GM19240 (cell line): ENCODE measurements around the gene RFLNA.

Experiments
- DNase-seq: peaks from one replicate; pipeline ENCODE4 v3.0.0; 2011; ENCODE audit warnings: low spot score; ENCODE audit not compliant: insufficient read length

The RFLNA gene

DNA sequence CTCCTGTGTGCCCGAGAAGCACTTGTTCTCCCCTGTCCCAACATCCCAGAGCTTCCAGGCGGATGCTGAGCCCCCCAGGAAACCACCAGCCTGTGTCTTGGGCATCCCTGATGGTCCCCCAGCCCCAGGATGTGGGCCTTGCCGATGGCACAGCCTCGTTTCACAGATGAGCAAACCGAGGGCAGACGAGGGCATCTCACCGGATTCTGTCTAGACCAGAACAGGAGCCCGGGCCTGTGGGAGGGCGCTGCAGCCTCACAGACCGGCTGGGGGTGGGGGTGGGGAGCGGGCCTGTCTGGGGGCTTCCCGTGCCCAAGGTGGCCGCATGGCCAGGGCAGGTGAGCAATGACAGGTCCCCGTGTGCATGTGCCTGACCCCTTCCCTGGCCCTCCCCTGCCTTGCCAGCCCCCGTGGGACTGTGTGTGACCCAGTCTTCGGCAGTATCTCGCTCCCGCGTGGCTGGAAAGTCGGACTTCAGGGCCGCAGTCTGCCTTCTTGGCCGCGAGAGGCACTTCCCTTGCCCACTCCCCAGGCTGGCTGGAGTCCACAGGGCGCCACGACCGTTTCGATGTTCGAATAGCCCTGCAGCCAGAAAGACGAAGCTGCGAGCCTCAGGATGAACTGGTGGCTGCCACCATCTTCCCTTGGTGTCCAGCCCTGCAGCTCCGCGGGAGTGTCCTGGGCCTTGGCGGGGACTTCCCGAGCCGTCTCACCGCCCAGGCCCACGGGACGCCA is 8.9 kb downstream of the RFLNA start:
- no peak for DNase-seq

DNA sequence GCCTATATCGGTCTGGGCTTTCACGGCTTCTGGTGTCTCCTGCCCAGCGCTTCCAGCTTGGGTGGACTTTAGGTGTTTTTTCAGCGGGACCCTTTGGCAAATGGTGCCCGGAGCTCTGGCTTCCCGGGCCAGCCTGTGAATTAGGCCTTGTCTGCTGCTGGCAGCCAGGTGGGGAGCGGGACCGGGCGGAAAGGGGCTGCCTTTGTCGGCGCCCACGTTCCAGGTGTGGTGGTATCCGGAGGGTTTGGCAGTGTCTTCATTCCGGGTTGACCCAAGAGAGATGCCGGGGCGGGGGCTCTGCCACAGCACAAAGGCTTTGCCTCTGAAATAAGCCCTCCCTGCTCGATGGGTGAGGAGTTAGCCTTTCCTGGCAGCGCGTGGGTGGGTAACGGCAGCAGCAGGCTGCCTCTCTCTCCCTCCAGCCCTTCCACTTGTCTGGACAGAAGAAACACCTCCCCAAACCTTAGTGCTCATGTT is 9.5 kb downstream of the RFLNA start:
- no peak for DNase-seq

DNA sequence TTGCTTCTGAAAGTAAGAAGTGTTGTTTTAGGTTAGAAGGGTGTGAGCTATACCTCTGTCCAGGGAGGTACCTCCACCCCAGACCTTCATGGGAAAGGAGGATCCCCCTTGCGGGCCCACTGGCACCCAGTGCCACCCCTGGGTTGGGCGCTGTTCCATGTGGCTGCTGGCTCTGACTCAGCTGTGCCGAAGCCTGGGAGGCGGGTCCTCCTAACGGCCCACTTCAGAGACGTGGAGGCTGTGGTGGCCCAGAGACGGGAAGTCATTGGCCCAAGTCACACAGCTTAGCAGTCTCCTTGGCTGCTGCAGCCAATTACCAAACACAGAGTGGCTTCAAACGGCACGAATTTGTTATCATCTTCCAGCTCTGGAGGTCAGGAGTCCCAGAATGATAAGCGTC is 10.2 kb downstream of the RFLNA start:
- no peak for DNase-seq

DNA sequence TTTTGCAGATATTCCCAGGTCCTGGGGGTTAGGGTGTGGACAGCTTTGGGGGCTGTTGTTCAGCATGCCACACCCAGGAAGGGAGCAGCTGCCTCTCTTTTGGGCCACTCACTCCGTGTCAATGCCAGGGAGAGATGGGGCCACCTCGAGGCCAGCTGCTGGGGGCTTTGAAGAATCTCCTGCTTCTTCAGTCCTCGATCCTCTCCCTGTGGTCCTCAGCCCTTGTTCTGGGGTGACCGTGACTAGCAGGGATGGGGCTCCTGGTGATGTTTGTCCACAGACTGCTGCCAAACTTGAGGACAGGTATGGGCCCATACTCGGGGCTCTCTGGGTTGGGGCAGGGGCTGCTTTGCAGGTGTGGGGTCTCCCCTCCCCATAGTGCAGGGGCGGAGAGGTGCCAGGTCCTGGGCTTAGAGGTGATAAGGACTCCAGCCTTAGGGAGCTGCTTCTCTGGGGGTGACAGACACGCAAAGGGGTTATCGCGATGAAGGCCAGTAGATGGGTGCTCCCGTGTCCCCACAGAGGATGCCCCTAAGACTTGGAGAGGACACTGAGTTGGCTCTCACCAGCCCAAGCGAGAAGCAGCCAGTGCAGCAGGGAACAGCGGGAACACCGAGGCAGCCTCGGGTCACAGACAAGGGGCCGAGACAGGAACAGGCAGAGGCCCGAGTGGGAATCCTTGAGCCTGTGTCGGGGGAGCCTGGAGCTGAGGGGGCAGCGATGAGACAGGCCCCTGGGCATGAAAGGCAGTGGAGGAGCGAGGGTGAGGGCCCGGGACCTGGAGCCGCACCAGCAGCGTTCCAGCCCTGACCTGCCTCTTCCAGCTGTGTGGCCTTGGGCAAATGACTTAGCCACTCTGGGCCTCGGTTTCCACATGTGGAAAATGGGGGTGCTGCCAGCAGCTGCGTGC is 11.1 kb downstream of the RFLNA start:
- no peak for DNase-seq

DNA sequence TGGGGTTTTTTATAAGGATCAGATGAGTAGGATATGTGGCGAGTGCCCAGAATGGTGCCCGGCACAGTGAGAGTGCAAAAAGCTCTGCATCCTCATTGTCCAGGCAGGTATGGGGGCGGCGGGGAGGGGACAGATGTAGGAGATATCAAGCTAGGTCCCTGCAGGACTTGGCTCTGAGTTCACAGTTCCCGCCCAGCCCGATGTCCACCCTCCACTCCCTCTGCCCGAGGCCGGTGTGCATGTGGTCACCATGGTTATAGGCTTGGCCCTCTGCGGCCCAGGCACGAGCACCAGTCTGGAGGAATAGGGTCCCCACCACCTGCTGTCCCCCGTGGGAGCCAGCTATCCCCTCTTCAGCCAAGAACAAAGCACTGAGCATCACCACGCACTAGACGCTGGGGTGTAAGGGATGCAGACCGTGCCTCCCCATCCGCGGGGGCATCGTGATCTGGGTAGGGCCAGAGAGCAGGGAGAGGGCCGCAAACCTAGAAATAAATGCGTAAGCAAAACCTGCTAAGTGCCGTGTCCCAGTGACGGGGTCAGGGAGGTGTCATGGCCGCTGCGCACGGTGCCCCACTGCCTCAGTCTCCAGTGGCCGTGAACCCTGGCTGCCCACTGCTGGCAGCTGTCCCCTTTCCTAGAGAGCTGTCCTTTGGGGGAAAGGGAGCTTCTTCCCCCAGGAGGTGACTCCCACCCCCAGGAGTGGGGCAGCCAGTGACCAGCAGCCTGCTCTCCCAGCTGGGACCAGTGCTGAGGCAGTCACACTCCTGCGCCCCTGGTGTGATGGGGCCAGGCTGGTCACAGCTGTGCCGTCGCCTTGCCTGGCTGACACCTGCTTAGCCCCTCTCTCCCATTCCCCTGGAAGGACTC is 12.0 kb downstream of the RFLNA start:
- DNase-seq: no peak

DNA sequence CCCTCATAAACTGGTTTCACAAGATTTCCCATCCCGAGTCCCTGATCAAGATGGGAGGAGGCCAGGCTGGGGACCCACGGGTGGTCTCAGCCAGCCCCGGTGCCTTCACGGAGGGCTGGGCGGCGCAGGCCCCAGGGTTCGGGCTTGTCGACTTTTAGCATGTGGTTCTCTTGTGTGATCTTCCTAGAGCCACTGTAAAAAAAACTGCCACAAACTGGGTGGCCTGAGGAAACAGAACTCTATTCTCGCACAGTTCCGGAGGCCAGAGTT is 12.6 kb downstream of the RFLNA start:
- no peak for DNase-seq

DNA sequence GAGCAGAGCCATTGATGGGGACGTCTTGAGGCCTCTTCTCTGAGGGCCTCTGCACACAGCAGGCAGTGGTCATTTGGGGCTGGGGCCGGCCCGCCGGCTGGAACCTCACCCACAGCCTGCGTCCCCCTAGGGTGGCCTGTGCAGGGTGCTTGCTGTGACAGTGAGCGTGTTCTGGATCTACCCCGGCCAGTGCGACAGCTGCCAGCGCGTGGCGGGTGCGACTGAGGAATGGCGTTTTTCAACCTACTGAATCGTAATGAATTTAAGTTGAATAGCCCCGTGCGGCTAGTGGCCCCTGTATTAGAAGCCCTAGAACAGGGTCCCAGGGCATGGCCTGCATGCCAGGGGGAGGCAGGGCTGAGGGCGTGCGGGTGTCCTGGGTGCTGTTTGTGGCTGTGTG is 13.8 kb downstream of the RFLNA start:
- DNase-seq: no peak

DNA sequence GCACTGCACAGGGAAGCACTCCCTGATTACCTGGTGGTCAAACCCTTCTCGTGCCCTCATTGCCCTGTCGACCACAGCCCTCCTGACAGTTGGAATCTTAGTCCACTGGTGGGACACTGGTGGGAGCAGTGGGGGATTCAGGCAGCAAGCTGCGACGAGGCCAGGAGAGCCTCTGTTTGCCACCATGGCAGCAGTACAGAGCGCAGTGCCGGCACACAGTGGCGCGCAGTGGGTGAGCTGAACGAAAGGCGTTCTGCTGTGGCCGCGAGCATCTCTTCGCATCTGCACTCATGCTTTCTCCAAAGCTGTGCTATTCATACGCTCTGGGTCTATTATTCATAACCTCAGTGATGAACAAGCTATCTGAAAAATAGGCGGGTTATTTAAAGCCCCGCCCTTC is 14.3 kb downstream of the RFLNA start:
- DNase-seq: no peak

DNA sequence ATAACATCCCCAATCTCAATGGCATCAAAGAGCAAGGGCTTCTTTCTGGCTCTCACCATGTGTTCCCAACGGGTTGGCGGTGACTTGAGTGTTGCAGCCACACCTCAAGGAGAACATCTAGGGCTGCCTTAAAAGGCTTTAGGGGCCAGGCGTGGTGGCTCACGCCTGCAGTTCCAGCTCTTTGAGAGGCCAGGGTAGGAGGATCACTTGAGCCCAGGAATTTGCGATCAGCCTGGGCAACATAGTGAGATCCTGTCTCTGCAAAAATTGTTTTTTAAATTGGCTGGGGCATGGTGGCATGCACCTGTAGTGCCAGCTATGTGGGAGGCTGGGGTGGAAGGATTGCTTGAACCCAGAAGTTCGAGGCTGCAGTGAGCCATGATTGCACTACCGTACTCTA is 14.9 kb downstream of the RFLNA start:
- DNase-seq: no peak

DNA sequence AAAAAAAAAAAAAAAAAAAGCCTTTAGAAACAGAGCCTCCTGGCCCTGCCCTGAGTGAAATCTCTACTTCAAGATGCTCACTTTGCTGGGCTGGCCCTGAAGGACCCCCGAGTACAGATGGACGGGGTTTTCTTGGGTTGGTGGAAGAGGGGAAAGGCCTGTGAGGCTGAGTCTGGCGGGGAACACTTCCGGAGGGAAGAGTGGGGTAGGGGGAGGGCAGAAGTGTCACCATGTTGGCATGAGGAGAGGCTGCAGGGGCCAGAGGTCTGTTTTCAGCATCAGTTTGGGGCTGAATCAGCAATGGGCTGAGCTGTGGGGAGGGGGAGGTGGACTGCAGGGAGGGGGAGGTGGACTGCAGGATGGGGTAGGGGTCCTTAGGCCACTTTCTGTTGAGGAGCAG is 15.3 kb downstream of the RFLNA start:
- no peak for DNase-seq

DNA sequence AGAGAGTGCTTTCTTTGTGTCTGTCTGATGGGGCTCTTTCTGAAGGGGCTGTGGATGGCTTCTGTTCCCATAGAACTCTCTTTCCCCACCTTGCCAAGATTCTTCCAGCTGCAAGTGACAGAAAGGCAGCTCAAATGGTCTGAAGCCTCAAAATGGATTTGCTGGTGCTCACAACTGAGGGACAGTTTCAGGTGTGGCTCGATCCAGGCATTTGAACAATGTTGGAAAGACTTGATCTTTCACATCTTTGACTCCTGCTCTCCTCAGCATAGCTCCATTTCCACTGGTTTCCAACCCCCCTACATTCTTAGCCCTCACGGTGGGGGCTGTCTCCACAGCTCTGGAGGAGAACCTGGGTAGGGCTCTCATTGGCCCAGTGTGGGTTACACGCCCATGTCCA is 15.9 kb downstream of the RFLNA start:
- DNase-seq: no peak

DNA sequence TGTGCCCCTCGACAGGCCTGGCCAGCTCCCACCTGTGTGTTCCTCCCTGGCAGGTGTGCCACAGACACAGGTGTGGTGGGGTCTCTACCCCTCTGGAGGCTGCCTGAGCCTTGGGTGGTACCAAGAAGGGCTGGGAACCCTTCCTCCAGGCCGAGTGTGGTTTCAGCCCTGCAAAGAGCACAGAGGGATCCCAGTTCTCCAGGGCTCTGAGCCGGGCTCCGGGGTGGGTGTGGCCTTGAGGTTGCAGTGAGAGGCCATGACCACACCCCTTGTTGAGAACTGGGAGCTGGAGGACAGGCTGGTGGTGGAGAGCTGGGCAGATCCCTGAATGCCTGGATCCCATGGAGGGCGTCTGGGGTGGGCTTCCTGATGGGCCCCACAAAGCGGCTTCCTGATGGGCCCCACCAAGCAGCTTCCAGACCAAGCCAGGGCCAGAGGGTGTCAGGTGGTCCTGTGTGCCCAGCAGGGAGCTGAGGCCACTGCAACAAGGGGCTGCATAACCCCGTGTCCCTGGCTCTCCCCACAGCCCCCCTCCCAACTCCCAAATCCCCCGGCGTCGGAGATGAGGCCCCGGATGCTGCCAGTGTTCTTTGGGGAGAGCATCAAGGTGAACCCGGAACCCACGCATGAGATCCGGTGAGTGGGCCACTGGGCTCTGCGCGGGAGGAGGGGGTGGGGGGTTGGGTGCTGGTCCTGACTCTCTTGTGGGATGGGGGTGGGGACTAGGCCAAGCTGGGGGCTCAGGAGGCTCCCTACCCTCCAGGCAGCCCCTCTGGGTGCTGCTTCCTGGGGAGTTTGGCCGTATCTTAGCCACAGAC is 16.6 kb downstream of the RFLNA start:
- DNase-seq: no peak

DNA sequence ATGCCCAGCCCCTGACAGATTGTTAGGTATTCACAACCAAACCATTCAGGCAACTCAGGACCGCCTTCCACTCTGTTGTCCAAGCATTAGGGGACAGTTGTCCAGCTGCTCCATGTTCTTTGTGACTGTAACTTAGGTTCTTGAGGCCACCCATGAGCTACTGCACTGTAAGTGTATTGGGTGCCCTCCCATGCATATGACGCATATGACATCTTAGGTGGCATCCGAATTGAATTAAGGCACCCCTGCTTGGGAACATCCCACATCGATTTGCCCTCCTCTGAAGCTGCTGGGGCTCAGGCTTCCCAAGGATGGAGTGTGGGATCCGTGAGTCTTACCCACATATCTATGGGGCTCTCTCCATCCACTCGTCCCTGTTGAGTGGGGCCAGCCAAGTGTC is 17.7 kb downstream of the RFLNA start:
- no peak for DNase-seq

DNA sequence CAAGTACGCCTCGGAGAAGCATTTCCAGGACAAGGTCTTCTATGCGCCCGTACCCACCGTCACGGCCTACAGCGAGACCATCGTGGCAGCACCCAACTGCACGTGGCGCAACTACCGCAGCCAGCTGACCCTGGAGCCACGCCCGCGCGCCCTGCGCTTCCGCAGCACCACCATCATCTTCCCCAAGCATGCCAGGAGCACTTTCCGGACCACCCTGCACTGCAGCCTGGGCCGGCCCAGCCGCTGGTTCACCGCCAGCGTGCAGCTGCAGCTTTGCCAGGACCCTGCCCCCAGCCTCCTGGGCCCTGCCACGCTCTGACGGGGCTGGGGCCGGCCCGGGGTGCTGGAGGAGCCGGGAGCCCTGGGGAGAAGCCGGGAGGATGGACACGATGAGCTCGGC is 19.3 kb downstream of the RFLNA start:
- DNase-seq: no peak

DNA sequence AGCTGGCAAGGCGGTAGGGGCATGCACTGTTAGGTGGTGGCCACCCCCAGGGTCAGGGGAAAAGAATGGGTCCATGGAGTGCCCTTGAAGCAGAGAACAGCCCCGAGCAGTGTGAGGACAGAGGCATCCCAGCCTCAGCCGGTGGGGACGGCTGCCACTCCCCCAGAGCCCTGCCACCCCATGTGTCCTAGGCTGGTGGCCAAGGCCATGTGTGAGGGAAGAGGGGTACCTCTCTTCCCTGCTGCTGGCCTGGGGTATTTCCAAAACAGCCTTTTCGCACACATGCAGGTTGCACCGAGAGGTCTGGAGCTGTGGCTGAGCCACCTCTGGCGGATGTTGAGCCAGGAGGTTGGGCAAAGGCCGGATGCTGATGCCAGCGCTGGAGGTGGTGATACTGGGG is 19.9 kb downstream of the RFLNA start:
- DNase-seq: no peak

DNA sequence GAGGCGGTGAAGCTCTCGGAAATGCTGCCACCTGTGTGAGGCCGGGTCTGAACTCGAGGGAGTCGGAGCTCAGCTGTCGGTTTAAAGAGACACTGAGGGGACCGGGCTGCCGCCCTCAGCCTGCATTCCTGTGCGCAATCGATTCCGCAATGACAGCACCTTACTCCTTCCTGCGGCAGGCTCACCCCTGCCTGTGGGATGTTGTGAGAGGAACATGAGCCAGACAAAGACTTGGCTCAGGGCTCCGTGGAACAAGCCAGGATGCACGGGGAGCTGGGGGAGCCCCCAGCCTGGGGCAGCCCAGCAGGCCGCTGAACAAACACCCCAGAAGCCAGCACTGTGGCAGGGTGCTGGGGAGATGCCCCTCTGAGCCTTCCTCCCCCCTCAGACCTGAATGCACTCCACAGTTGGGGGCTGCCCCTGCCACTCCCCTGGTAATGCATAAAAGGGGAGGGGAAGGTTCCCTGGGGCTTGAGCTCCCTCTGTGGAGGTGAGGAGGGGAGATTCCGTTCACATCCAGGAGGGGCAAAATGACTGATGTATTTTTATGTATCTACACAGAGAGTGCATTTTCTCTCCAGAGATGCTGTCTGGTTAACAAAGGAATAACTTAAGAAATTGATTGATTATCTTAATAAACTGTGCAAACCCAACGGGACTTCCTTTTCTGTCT is 20.6 kb downstream of the RFLNA start:
- DNase-seq: no peak

DNA sequence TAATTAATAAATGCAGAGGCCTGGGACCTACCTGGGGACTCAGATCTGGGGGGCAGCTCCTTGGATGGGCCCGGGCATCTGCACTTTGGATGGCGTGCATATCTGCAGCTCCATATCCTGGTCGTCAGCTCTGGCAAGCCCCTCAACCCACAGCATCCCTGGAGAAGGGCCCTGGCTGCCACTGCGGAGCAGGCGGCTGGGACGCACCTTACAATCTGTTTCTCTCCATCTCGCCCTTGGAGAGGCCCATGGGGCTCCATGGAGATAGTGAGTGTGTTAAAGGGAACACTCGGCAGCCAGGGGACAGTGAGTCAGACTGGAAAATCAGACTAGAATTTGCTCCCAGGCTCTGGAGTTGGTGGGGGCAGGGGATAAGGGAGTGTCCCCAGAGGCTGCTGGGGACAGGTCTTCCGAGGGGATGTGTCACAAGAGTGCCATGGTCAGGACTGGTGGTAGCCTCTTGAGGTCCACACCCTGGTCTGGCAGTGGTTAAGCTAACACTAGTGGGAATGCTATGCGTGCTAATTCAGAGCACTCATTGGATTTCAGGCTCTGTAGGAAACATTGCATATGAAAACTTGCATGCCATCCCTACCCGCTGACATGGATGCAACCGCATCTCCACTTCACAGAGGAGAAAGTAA is 21.5 kb downstream of the RFLNA start:
- DNase-seq: no peak

DNA sequence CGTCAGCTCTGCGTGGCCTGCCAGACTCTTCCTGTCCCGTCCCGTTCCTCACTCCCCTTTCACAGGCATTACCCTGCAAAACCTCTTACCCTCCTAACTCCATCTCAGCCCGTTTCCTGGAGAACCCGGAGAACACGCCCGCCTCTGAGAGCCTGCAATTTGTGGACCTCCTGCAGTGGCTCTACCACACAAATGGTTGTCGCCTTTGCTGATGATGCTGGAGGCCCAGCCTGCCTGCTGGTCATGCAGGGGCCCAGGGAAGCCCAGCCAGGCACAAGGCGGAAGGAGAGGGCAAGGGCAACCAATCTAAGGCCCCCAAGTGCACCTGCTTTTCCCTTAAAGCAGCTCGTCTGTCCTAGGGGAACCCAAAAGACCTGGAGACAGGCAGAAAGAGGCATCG is 22.5 kb downstream of the RFLNA start:
- no peak for DNase-seq

DNA sequence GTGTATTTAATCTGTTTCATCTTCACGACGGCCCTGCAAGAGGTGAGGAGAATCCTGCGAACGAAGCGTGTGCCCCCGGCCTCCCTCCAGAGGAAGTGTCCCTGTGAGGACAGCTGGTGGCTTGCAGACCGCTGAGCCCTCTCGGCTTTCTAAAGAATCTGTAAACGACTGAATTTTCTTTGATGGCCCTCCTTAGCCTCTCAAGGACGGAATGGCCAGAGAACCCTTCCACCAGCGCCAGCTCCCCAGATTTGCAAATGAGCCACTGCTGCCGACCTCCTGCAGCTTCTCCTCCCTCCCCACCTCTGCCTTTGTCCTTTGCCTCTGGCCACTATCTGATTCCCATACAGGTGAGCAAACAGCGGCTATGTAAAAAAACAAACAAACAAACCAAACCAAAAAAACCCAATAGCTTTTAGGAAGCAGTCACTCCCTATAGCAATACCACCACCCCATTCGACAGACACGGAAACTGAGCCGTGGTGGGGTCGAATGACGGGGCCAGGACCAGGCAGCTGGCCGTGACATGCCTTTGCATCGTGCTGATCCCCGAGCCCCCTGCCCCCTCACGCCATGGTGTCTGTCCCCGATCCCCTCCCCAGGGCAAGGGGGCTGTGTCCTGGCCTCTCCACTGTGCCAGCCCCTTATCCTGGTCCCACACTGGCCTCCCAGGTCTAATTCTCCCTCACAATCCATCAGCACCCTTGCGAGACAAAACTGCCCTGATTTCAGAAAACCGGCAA is 23.6 kb downstream of the RFLNA start:
- no peak for DNase-seq
